Measurements from ENCODE around the gene PTPRF.

DNA sequence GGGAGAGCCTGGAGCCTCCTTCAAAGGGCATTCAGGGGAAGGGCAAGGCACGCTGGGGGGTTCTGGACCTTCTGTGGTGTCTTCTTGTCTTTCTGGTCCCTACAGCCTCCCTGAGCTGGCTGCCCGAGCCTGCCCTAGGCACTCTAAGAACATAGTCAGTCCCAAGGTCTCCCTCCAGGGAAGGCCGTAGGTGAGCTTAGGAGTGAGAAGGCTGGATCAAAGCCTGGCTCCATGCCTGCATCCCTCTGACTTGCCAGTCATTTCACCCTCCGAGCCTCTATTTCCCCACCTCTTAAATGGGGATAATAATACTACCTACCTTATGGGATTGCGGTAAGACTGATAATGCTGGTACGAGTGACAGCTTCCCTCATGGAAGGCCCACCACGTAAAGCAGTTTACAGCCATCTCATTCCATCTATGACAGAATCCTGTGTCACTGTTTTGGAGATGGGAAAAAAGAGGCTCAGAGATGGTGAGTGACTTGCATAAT lies 20.8 kb downstream of the PTPRF start:
- TF ChIP-seq, protein P1, sequence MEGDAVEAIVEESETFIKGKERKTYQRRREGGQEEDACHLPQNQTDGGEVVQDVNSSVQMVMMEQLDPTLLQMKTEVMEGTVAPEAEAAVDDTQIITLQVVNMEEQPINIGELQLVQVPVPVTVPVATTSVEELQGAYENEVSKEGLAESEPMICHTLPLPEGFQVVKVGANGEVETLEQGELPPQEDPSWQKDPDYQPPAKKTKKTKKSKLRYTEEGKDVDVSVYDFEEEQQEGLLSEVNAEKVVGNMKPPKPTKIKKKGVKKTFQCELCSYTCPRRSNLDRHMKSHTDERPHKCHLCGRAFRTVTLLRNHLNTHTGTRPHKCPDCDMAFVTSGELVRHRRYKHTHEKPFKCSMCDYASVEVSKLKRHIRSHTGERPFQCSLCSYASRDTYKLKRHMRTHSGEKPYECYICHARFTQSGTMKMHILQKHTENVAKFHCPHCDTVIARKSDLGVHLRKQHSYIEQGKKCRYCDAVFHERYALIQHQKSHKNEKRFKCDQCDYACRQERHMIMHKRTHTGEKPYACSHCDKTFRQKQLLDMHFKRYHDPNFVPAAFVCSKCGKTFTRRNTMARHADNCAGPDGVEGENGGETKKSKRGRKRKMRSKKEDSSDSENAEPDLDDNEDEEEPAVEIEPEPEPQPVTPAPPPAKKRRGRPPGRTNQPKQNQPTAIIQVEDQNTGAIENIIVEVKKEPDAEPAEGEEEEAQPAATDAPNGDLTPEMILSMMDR (IDR thresholded peaks at IDR 0.05; ENCODE audit: poor library complexity): no peak
- no peak for TF ChIP-seq EZH2 (IDR thresholded peaks at IDR 0.05; ENCODE audit: borderline replicate concordance)

Measured in hepatocyte (in vitro differentiated cells).